K562 (cell line): ENCODE results near the gene ERAL1.

ENCODE experiments used
- CHD4 ChIP-seq: fragments of 200-600 bp; sonication (generic); IDR thresholded peaks from 3 replicates; pipeline ENCODE4 v1.6.1; 2012; ENCODE audit warnings: low read depth, mild to moderate bottlenecking, mixed read lengths, low read length, inconsistent platforms; ENCODE audit not compliant: insufficient read depth, insufficient replicate concordance, poor library complexity, severe bottlenecking
- JUND ChIP-seq, 2 experiments: IDR thresholded peaks; 2 replicates in 1 of 2; 3 replicates in 1 of 2; pipeline ENCODE4 v1.6.1; 2011; ENCODE audit warnings: borderline replicate concordance in 2 of 2, low read depth in 2 of 2, low read length in 2 of 2, improper control_type of control experiment in 1 of 2, missing biosample characterization in 1 of 2, missing genetic modification characterization in 1 of 2, missing genetic modification reagents in 1 of 2
- MXI1 ChIP-seq: IDR thresholded peaks from 2 replicates; pipeline ENCODE4 v1.6.1; 2011; ENCODE audit warnings: low read depth, mild to moderate bottlenecking, improper control_type of control experiment, low read length
- NFATC3 ChIP-seq: fragments of 450-650 bp; IDR thresholded peaks from 2 replicates; pipeline ENCODE4 v1.6.1; 2017; ENCODE audit warnings: mild to moderate bottlenecking
- ZBTB8A ChIP-seq: fragments of 450-650 bp; IDR thresholded peaks from 2 replicates; pipeline ENCODE4 v1.6.1; 2018; ENCODE audit warnings: mild to moderate bottlenecking, moderate library complexity; ENCODE audit not compliant: partially characterized antibody
- TF ChIP-seq, protein P1 (sequence below), 3 experiments: IDR thresholded peaks in 2 of 3; conservative IDR thresholded peaks in 1 of 3; 2 replicates each; pipeline ENCODE4 v1.5.1; 2011 to 2012; ENCODE audit warnings: low read length in 3 of 3, mild to moderate bottlenecking in 3 of 3, control low read depth in 2 of 3, improper control_type of control experiment in 1 of 3, inconsistent platforms in 1 of 3, low read depth in 1 of 3, mixed read lengths in 1 of 3, moderate library complexity in 1 of 3; ENCODE audit not compliant: insufficient read depth in 2 of 3
- TF ChIP-seq, protein P2 (sequence below): fragments of 450-650 bp; IDR thresholded peaks from 2 replicates; pipeline ENCODE4 v1.6.1; 2017; ENCODE audit warnings: antibody characterized with exemption
- TF ChIP-seq, protein P3 (sequence below): sonication (generic); formaldehyde crosslinking; IDR thresholded peaks from 2 replicates; pipeline ENCODE4 v1.8.1; 2023; ENCODE audit warnings: mild to moderate bottlenecking, missing genetic modification reagents

- TF ChIP-seq, protein P1, sequence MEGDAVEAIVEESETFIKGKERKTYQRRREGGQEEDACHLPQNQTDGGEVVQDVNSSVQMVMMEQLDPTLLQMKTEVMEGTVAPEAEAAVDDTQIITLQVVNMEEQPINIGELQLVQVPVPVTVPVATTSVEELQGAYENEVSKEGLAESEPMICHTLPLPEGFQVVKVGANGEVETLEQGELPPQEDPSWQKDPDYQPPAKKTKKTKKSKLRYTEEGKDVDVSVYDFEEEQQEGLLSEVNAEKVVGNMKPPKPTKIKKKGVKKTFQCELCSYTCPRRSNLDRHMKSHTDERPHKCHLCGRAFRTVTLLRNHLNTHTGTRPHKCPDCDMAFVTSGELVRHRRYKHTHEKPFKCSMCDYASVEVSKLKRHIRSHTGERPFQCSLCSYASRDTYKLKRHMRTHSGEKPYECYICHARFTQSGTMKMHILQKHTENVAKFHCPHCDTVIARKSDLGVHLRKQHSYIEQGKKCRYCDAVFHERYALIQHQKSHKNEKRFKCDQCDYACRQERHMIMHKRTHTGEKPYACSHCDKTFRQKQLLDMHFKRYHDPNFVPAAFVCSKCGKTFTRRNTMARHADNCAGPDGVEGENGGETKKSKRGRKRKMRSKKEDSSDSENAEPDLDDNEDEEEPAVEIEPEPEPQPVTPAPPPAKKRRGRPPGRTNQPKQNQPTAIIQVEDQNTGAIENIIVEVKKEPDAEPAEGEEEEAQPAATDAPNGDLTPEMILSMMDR (IDR thresholded peaks at IDR 0.05 in 2 of 3, conservative IDR thresholded peaks at IDR 0.05 in 1 of 3; ENCODE audit: insufficient read depth in 2 of 3, low read depth in 1 of 3, low read length in 3 of 3) = no peak
- TF ChIP-seq, protein P2, sequence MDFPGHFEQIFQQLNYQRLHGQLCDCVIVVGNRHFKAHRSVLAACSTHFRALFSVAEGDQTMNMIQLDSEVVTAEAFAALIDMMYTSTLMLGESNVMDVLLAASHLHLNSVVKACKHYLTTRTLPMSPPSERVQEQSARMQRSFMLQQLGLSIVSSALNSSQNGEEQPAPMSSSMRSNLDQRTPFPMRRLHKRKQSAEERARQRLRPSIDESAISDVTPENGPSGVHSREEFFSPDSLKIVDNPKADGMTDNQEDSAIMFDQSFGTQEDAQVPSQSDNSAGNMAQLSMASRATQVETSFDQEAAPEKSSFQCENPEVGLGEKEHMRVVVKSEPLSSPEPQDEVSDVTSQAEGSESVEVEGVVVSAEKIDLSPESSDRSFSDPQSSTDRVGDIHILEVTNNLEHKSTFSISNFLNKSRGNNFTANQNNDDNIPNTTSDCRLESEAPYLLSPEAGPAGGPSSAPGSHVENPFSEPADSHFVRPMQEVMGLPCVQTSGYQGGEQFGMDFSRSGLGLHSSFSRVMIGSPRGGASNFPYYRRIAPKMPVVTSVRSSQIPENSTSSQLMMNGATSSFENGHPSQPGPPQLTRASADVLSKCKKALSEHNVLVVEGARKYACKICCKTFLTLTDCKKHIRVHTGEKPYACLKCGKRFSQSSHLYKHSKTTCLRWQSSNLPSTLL = no peak
- no peak for TF ChIP-seq JUND (IDR thresholded peaks at IDR 0.05; ENCODE audit: borderline replicate concordance, low read depth, low read length)
- TF ChIP-seq JUND (tag; IDR thresholded peaks at IDR 0.05; ENCODE audit: borderline replicate concordance, low read depth, low read length) = no peak
- no peak for TF ChIP-seq MXI1
- no peak for TF ChIP-seq NFATC3
- no peak for TF ChIP-seq CHD4
- no peak for TF ChIP-seq ZBTB8A
- TF ChIP-seq, protein P3, sequence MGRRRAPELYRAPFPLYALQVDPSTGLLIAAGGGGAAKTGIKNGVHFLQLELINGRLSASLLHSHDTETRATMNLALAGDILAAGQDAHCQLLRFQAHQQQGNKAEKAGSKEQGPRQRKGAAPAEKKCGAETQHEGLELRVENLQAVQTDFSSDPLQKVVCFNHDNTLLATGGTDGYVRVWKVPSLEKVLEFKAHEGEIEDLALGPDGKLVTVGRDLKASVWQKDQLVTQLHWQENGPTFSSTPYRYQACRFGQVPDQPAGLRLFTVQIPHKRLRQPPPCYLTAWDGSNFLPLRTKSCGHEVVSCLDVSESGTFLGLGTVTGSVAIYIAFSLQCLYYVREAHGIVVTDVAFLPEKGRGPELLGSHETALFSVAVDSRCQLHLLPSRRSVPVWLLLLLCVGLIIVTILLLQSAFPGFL = no peak
Observed at GRCh38 chr17:28880572-28880945, 25.7 kb downstream of the ERAL1 start.
